Activated CD4-positive, alpha-beta T cell treated with anti-CD3 and anti-CD28 coated beads, Interleukin-2, amount 10 ng/mL, durations not matched to agents 24 days and 14 days (primary cell): ENCODE data around the gene POLA2. TPM values are rescaled to one million over a fixed set of nuclear protein-coding genes. Genes with fewer than 3 reads are reported as not detected.
"Not testable (repeated sequence)": the region's sequence is repeated elsewhere in the genome, so short reads cannot be mapped to it uniquely, and the experiment has no call there.

Source experiments
- DNase-seq: peaks from one replicate; pipeline ENCODE4 v3.0.0; 2022
- H3K27ac Mint-ChIP-seq: one replicate; pipeline ENCODE4 v1.8.0; 2022; ENCODE audit warnings: mild to moderate bottlenecking, mixed read lengths
- H3K27me3 Mint-ChIP-seq: one replicate; pipeline ENCODE4 v1.8.0; 2022; ENCODE audit warnings: mixed read lengths
- H3K36me3 Mint-ChIP-seq: one replicate; pipeline ENCODE4 v1.8.0; 2022; ENCODE audit warnings: low read depth, mild to moderate bottlenecking, mixed read lengths
- H3K4me1 Mint-ChIP-seq: one replicate; pipeline ENCODE4 v1.8.0; 2021; ENCODE audit warnings: mixed read lengths
- H3K4me3 Mint-ChIP-seq: one replicate; pipeline ENCODE4 v1.8.0; 2022; ENCODE audit warnings: mild to moderate bottlenecking, moderate library complexity, mixed read lengths
- H3K9me3 Mint-ChIP-seq: one replicate; pipeline ENCODE4 v1.8.0; 2021; ENCODE audit warnings: mixed read lengths
- intact Hi-C: fragments of 100-400 bp; cut with micrococcal nuclease; formaldehyde crosslinking; loops from one replicate; pipeline ENCODE4 v1.15.1; 2023
- total RNA-seq: library from RNA; stranded (reverse); gene quantifications from 2 replicates; pipeline ENCODE4 v1.2.3, GENCODE V29; 2022

Gene POLA2
- total RNA-seq, 1 donor from 2014 or later: 82.8 TPM

DNA sequence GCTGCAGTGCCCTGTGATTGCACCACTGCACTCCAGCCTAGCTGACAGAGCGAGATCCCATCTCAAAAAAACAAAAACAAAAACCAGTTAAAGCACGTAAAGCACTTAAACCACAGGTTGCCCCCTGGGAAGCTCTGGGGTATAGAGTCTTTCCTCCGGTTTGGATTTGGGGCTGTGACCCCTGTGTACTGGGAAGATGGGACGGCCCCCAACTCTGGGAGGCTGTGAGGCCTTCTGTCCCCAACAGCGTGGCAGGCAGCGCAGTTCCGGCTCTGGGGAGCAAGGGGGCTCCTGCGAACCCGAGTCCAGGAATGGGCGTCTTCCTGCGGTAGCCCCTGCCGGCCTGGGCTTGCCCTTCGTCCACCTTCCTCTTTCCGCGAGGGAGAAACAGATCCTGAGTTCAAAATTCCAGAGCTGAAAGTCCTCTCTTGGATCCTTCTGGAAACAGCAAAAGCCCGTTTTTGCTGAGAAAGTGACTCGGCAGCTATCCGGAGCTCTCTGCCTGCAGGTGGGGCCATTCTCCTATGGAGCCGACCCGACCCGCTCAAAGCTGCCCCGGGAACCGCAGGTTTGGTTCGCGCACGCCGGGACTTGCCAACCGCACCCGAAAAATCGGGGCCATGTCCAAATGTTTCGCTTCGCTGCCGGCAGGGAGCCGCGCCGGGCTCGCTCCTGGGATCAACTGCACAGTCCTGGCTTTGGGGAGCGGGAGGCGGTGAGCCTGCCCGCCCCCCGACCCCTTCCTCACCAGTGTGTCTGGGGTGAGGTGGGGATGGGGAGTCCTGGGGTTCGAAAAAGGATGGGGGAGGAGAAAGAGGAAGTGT, 36.3 kb upstream of the POLA2 start:
- Mint-ChIP-seq H3K9me3 (no peaks in the 10 kb centered on the region), H3K27me3 (peaks cover 26% of the 10 kb centered on the region), H3K4me1 (peaks cover 9% of the 10 kb centered on the region), H3K36me3 (no peaks in the 10 kb centered on the region), H3K4me3 (peak overlapping the region; percentile 85), H3K27ac (no peak overlapping the region)
- intact Hi-C loops: loop anchor here (5.0 kb wide), 2 partner anchors 37 to 92 kb away; partner anchors contain the start of gene POLA2
- DNase-seq: peak; percentile 87

DNA sequence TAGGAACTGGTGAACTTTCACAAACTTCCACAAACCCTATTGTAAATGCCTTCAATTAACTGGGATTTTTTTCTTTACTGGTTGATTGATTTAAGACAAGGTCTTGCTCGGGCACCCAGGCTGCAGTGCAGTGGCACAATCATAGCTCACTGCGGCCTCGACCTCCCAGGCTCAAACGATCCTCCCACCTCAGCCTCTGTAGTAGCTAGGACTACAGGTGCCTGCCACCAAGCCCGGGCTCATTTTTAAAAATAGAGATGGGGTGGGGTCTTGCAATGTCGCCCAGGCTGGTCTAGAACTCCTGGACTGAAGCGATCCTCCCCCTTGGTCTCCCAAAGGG, 35.7 kb upstream of the POLA2 start:
- DNase-seq: no peak
- H3K27me3 Mint-ChIP-seq: peaks cover 26% of the 10 kb centered on the region
- no peak overlapping the region for H3K27ac Mint-ChIP-seq
- H3K9me3 Mint-ChIP-seq: no peaks in the 10 kb centered on the region
- H3K4me3 Mint-ChIP-seq: peak overlapping the region; percentile 85
- H3K36me3 Mint-ChIP-seq: no peaks in the 10 kb centered on the region
- intact Hi-C loops: loop anchor here (5.0 kb wide), 2 partner anchors 36 to 91 kb away; partner anchors contain the start of gene POLA2
- H3K4me1 Mint-ChIP-seq: peaks cover 9% of the 10 kb centered on the region

DNA sequence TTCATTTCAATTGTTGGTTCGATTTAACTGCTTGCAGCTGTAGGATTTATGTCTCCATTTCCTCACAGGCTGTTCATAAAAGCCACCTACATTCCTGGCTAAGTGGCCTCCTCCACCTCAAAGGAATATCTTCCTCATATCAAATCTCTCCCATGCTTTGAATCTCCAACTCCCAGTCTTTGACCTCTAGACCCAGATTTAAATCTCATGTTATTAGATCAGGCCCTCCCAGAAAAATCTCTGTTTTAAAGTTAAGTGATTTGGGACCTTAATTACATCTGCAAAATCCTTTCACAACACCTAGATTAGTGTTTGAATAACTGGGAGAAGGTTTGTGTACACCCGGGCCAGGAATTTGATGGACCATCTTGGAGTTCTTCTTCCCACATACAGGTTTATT, 33.9 kb upstream of the POLA2 start:
- intact Hi-C loops: loop anchor here (5.0 kb wide), 2 partner anchors 34 to 89 kb away; partner anchors contain the start of gene POLA2

GRCh38 chr11:65236194-65237059, 25.3 kb upstream of the POLA2 start:
- DNase-seq: no peak
- Mint-ChIP-seq H3K4me1 (no peaks in the 10 kb centered on the region), H3K27me3 (peaks cover 1% of the 10 kb centered on the region), H3K27ac (no peak overlapping the region), H3K36me3 (no peaks in the 10 kb centered on the region), H3K4me3 (no peak overlapping the region), H3K9me3 (no peaks in the 10 kb centered on the region)
- intact Hi-C loops: no loop called here

More for the DNA sequence above, 33.9 kb upstream of the POLA2 start:
- Mint-ChIP-seq H3K36me3 (no peaks in the 10 kb centered on the region), H3K27ac (no peak overlapping the region), H3K27me3 (peaks cover 26% of the 10 kb centered on the region), H3K4me1 (peaks cover 9% of the 10 kb centered on the region), H3K4me3 (no peak overlapping the region), H3K9me3 (no peaks in the 10 kb centered on the region)
- DNase-seq: no peak

- H3K27ac Mint-ChIP-seq, intact Hi-C loops, H3K9me3 Mint-ChIP-seq, H3K4me1 Mint-ChIP-seq, H3K27me3 Mint-ChIP-seq, H3K36me3 Mint-ChIP-seq, DNase-seq, H3K4me3 Mint-ChIP-seq: not testable (repeated sequence)
Observed at GRCh38 chr11:65238302-65238701, 23.5 kb upstream of the POLA2 start.

DNA sequence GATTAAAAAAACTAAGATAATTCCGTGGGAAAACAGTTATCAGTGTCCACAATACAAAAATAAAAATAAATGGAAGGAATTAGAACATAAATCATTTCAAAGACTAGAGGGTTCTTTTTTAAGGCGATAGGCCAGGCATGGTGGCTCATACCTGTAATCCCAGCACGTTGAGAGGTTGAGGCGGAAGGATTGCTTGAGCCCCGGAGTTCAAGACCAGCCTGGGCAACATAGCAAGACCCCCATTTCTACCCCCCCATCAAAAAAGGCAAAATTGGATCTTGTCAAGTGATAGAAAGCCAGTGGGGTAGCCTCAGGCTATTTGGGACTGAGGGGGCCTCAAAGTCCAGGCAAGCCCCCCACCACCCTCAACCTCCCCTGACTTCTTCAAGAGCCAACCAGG, 20.6 kb upstream of the POLA2 start:
- Mint-ChIP-seq H3K36me3 (peaks cover 3% of the 10 kb centered on the region), H3K9me3 (peaks cover 8% of the 10 kb centered on the region), H3K4me3 (no peak overlapping the region), H3K27me3 (no peaks in the 10 kb centered on the region), H3K27ac (no peak overlapping the region), H3K4me1 (no peaks in the 10 kb centered on the region)
- intact Hi-C loops: no loop called here
- DNase-seq: no peak

- Mint-ChIP-seq H3K36me3 (peaks cover 3% of the 10 kb centered on the region), H3K4me3 (no peak overlapping the region), H3K27ac (no peak overlapping the region), H3K27me3 (no peaks in the 10 kb centered on the region), H3K9me3 (peaks cover 8% of the 10 kb centered on the region), H3K4me1 (no peaks in the 10 kb centered on the region)
- no peak for DNase-seq
- intact Hi-C loops: no loop called here
Observed at GRCh38 chr11:65241692-65242091, 20.1 kb upstream of the POLA2 start.

DNA sequence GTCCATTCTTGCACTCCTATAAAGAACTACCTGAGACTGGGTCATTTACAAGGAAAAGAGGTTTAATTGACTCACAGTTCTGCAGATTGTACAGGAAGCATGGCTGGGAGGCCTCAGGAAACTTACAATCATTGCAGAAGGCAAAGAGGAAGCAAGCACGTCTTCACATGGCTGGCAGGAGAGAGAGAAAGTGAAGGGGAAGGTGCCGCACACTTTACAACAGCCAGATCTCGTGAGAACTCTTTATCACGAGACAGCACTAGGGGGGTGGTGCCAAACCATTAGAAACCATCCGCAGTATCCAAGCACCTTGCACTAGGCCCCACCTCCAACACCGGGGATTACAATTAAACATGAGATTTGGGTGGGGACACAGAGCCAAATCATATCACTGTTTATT, 19.4 kb upstream of the POLA2 start:
- H3K4me3 Mint-ChIP-seq: no peak overlapping the region
- no peaks in the 10 kb centered on the region for H3K4me1 Mint-ChIP-seq
- peaks cover 3% of the 10 kb centered on the region for H3K36me3 Mint-ChIP-seq
- no peak for DNase-seq
- peaks cover 8% of the 10 kb centered on the region for H3K9me3 Mint-ChIP-seq
- no peaks in the 10 kb centered on the region for H3K27me3 Mint-ChIP-seq
- intact Hi-C loops: no loop called here
- no peak overlapping the region for H3K27ac Mint-ChIP-seq

DNA sequence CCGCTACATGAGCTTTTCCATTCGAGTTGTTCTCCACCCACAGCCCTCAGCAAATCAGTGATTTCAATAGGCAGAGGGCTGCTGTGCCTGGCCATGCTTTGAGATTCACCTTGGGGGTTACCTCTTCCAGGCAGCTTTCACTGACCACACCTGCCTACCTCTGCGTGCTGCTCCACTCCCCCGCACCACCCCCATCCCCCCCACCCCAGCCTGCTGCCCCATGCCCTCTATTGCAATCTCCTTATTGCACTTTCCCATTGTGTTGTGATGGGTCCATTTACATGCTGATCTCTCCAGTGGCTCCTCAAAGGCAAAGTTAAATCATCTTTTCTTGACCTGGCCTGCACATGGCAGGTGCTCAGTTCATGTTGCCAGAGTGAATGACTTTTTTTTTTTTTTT, 18.0 kb upstream of the POLA2 start:
- intact Hi-C loops: no loop called here
- no peaks in the 10 kb centered on the region for H3K4me1 Mint-ChIP-seq
- H3K27ac Mint-ChIP-seq: no peak overlapping the region
- peaks cover 8% of the 10 kb centered on the region for H3K9me3 Mint-ChIP-seq
- H3K4me3 Mint-ChIP-seq: no peak overlapping the region
- H3K36me3 Mint-ChIP-seq: peaks cover 3% of the 10 kb centered on the region
- no peak for DNase-seq
- H3K27me3 Mint-ChIP-seq: no peaks in the 10 kb centered on the region

- DNase-seq, H3K27me3 Mint-ChIP-seq, intact Hi-C loops, H3K36me3 Mint-ChIP-seq, H3K27ac Mint-ChIP-seq, H3K4me1 Mint-ChIP-seq, H3K4me3 Mint-ChIP-seq, H3K9me3 Mint-ChIP-seq: not testable (repeated sequence)
Observed at GRCh38 chr11:65245046-65245445, 16.7 kb upstream of the POLA2 start.

DNA sequence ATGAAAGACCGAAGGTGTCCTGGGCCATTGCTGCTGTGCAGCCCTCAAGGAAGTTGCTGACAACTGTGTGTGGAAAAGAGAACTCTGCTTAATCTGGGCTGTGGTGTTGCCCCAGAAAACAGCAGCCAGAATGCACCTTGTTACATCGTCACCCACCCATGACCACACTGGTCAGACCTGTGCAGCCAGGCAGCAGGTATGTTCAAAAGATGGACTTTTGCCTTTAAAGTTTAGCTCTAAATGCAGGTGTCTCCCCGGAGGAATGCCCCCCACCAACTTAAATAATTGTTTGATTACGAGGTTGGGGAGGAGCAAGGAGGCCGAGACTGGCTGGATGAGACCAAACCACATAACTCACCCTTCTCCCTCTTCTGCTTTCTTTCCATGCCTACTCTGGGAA, 15.3 kb upstream of the POLA2 start:
- Mint-ChIP-seq H3K9me3 (peaks cover 8% of the 10 kb centered on the region), H3K36me3 (peaks cover 3% of the 10 kb centered on the region), H3K4me3 (no peak overlapping the region), H3K27me3 (no peaks in the 10 kb centered on the region), H3K4me1 (no peaks in the 10 kb centered on the region), H3K27ac (no peak overlapping the region)
- DNase-seq: no peak
- intact Hi-C loops: no loop called here

DNA sequence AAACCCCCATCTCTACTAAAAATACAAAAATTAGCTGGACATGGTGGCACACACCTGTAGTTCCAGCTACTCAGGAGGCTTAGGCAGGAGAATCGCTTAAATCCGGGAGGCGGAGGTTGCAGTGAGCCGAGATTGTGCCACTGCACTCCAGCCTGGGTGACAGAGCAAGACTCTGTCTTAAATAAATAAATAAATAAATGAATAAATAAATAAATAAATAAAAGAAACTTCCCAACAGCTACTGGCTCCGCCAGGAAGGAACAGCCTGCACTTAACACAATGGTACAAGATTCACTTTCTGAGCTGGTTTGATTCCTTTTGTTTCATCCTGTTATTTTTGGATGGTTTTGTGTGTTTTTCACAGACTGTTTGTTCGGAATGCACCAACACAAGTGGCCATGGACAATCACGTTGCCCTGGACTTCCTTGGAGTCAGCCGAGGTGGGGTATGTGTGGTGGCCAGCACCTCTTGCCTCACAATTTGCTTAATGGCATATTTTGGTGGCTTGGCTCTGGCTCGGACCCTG, 13.5 kb upstream of the POLA2 start:
- H3K36me3 Mint-ChIP-seq, H3K4me3 Mint-ChIP-seq, H3K27me3 Mint-ChIP-seq, H3K4me1 Mint-ChIP-seq, H3K9me3 Mint-ChIP-seq, DNase-seq, H3K27ac Mint-ChIP-seq, intact Hi-C loops: not testable (repeated sequence)

GRCh38 chr11:65251476-65251875, 10.3 kb upstream of the POLA2 start:
- Mint-ChIP-seq H3K4me3 (no peak overlapping the region), H3K9me3 (no peaks in the 10 kb centered on the region), H3K27ac (no peak overlapping the region), H3K36me3 (no peaks in the 10 kb centered on the region), H3K4me1 (no peaks in the 10 kb centered on the region), H3K27me3 (peaks cover 6% of the 10 kb centered on the region)
- intact Hi-C loops: no loop called here
- no peak for DNase-seq

DNA sequence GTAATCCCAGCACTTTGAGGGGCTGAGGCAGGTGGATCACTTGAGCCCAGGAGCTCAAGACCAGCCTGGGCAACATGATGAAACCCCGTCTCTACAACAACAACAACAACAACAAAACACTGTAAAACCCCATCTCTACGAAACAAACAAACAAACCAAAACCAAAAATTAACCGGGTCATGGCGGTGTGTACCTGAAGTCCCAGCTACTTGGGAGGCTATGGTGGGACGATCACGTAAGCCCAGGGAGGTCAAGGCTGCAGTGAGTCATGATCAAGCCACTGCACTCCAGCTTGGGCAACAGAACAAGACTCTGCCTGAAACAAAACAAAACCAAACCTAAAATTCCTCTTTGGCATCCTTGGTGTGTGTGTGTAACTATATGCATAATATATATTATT, 7.0 kb upstream of the POLA2 start:
- Mint-ChIP-seq H3K4me1 (peaks cover 2% of the 10 kb centered on the region), H3K27ac (no peak overlapping the region), H3K36me3 (no peaks in the 10 kb centered on the region), H3K4me3 (no peak overlapping the region), H3K27me3 (peaks cover 8% of the 10 kb centered on the region), H3K9me3 (no peaks in the 10 kb centered on the region)
- intact Hi-C loops: no loop called here
- no peak for DNase-seq
